HEK293 (cell line): ENCODE data around the gene CD9.

Source experiments
- ELK4 ChIP-seq: IDR thresholded peaks from 2 replicates; pipeline ENCODE4 v1.6.1; 2011; ENCODE audit warnings: mild to moderate bottlenecking, low read depth, low read length, borderline replicate concordance
- KLF10 ChIP-seq: fragments of 450-650 bp; IDR thresholded peaks from 2 replicates; pipeline ENCODE4 v1.5.1; 2018; ENCODE audit warnings: missing biosample characterization, mild to moderate bottlenecking, missing genetic modification characterization
- TCF7L2 ChIP-seq: IDR thresholded peaks from 2 replicates; pipeline ENCODE4 v1.6.1; 2011; ENCODE audit warnings: low read depth, mild to moderate bottlenecking, inconsistent platforms, low read length, moderate library complexity, borderline replicate concordance
- TF ChIP-seq, protein P1 (sequence below): fragments of 450-650 bp; formaldehyde crosslinking; IDR thresholded peaks from 2 replicates; pipeline ENCODE4 v1.5.1; 2016; ENCODE audit warnings: missing biosample characterization, missing genetic modification characterization, borderline replicate concordance

GRCh38 chr12:6273541-6274230, 73.5 kb downstream of the CD9 start:
- no peak for TF ChIP-seq KLF10 (tag by site-specific recombination)
- TF ChIP-seq, protein P1, sequence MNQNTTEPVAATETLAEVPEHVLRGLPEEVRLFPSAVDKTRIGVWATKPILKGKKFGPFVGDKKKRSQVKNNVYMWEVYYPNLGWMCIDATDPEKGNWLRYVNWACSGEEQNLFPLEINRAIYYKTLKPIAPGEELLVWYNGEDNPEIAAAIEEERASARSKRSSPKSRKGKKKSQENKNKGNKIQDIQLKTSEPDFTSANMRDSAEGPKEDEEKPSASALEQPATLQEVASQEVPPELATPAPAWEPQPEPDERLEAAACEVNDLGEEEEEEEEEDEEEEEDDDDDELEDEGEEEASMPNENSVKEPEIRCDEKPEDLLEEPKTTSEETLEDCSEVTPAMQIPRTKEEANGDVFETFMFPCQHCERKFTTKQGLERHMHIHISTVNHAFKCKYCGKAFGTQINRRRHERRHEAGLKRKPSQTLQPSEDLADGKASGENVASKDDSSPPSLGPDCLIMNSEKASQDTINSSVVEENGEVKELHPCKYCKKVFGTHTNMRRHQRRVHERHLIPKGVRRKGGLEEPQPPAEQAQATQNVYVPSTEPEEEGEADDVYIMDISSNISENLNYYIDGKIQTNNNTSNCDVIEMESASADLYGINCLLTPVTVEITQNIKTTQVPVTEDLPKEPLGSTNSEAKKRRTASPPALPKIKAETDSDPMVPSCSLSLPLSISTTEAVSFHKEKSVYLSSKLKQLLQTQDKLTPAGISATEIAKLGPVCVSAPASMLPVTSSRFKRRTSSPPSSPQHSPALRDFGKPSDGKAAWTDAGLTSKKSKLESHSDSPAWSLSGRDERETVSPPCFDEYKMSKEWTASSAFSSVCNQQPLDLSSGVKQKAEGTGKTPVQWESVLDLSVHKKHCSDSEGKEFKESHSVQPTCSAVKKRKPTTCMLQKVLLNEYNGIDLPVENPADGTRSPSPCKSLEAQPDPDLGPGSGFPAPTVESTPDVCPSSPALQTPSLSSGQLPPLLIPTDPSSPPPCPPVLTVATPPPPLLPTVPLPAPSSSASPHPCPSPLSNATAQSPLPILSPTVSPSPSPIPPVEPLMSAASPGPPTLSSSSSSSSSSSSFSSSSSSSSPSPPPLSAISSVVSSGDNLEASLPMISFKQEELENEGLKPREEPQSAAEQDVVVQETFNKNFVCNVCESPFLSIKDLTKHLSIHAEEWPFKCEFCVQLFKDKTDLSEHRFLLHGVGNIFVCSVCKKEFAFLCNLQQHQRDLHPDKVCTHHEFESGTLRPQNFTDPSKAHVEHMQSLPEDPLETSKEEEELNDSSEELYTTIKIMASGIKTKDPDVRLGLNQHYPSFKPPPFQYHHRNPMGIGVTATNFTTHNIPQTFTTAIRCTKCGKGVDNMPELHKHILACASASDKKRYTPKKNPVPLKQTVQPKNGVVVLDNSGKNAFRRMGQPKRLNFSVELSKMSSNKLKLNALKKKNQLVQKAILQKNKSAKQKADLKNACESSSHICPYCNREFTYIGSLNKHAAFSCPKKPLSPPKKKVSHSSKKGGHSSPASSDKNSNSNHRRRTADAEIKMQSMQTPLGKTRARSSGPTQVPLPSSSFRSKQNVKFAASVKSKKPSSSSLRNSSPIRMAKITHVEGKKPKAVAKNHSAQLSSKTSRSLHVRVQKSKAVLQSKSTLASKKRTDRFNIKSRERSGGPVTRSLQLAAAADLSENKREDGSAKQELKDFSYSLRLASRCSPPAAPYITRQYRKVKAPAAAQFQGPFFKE (tag by site-specific recombination) = no peak
- TF ChIP-seq TCF7L2 = no peak
- no peak for TF ChIP-seq ELK4
